GM18502 (cell line): Measurements from ENCODE around the gene ENDOU.
"Not testable (repeated sequence)": the region's sequence is repeated elsewhere in the genome, so short reads cannot be mapped to it uniquely, and the experiment has no call there.

ENCODE experiments used
- ATAC-seq: cut with Tn5 transposase; IDR thresholded peaks from one replicate; pipeline ENCODE4 v1.9.1; 2021; ENCODE audit warnings: mild to moderate bottlenecking; ENCODE audit not compliant: unreplicated experiment, poor library complexity

Gene ENDOU

GRCh38 chr12:47700263-47700662, 25.0 kb downstream of the ENDOU start:
- no peak for ATAC-seq

- ATAC-seq, result no peak
Measured at GRCh38 chr12:47698631-47699030, 26.7 kb downstream of the ENDOU start.

- ATAC-seq, result no peak
Measured at GRCh38 chr12:47698055-47698454, 27.2 kb downstream of the ENDOU start.

GRCh38 chr12:47689215-47689614, 36.1 kb downstream of the ENDOU start:
- no peak for ATAC-seq

- ATAC-seq, result no peak
Measured at GRCh38 chr12:47687636-47688035, 37.7 kb downstream of the ENDOU start.

- no peak for ATAC-seq
Measured at GRCh38 chr12:47686645-47687240, 38.5 kb downstream of the ENDOU start.

- ATAC-seq, result no peak
Measured at GRCh38 chr12:47679785-47680184, 45.5 kb downstream of the ENDOU start.

GRCh38 chr12:47672068-47672467, 53.2 kb downstream of the ENDOU start:
- no peak for ATAC-seq

GRCh38 chr12:47667935-47668334, 57.4 kb downstream of the ENDOU start:
- ATAC-seq, result not testable (repeated sequence)
